GM12878 (cell line): ENCODE results near the gene PTBP3. TPM values are rescaled to one million over a fixed set of nuclear protein-coding genes. Genes with fewer than 3 reads are reported as not detected.

Experiments used
- ATAC-seq: fragments of 200-7000 bp; cut with Tn5 transposase; 3 replicates; pipeline ENCODE4 v1.9.1; 2020; ENCODE audit warnings: mild to moderate bottlenecking, moderate library complexity
- Bru-seq: library from RNA; stranded (reverse); fragments of 400-500 nt; gene quantifications from one replicate; lab custom pipeline; 2021; lab: Mats Ljungman, UMichigan
- BruChase-seq, 2 experiments: library from RNA; stranded (reverse); fragments of 400-500 nt; gene quantifications; one replicate each; lab custom pipeline; 2021; lab: Mats Ljungman, UMichigan
- BruUV-seq: library from RNA; stranded (reverse); fragments of 400-500 nt; replicated peaks from 2 replicates; lab custom pipeline; 2021; lab: Mats Ljungman, UMichigan
- CTCF ChIA-PET: fragments of 300-600 bp; sonication (Branson Sonifier 250); formaldehyde crosslinking; extraction: SDS; loops from one replicate; lab custom pipeline; 2021; ENCODE audit warnings: inconsistent platforms; lab: Yijun Ruan, JAX
- POLR2A ChIA-PET: fragments of 350-600 bp; formaldehyde crosslinking; extraction: SDS; loops from one replicate; lab custom pipeline; 2021; ENCODE audit warnings: inconsistent platforms; lab: Charles Lee
- RAD21 ChIA-PET: fragments of 300-600 bp; sonication (Branson Sonifier 250); formaldehyde crosslinking; loops from one replicate; lab custom pipeline; 2023; ENCODE audit warnings: antibody characterized with exemption; ENCODE audit not compliant: unreplicated experiment; lab: Charles Lee
- SMC1A ChIA-PET: fragments of 300-600 bp; sonication (Branson Sonifier 250); formaldehyde crosslinking; loops from one replicate; lab custom pipeline; 2023; ENCODE audit not compliant: unreplicated experiment, uncharacterized antibody; lab: Charles Lee
- DNase-seq: peaks from one replicate; pipeline ENCODE4 v3.0.0-alpha.2; 2011; ENCODE audit warnings: low read depth, low spot score
- FAIRE-seq: peaks from 3 replicates; lab custom pipeline; 2011; peaks lifted over from hg19 to GRCh38; lab: Jason Lieb, UNC
- H2AFZ ChIP-seq: 2 replicates; pipeline ENCODE4 v1.6.0; 2011; ENCODE audit warnings: low read depth, low read length, control low read depth; ENCODE audit not compliant: control insufficient read depth
- H3K27ac ChIP-seq: 2 replicates; pipeline ENCODE4 v1.5.1; 2011; ENCODE audit warnings: control low read depth; ENCODE audit not compliant: control insufficient read depth, insufficient read depth
- H3K27me3 ChIP-seq, 2 experiments: replicated peaks in 1 of 2; 2 replicates each; pipeline versions ENCODE4 v1.6.0 to v1.6.1; 2011; ENCODE audit warnings: low read length in 1 of 2; ENCODE audit not compliant: control insufficient read depth in 2 of 2, insufficient read depth in 2 of 2
- H3K36me3 ChIP-seq, 2 experiments: 2 replicates each; pipeline ENCODE4 v1.5.1; 2011; ENCODE audit warnings: low read length in 1 of 2; ENCODE audit not compliant: control insufficient read depth in 2 of 2, insufficient read depth in 2 of 2
- H3K4me1 ChIP-seq: 2 replicates; pipeline ENCODE4 v1.6.1; 2011; ENCODE audit warnings: mild to moderate bottlenecking, low read length, moderate library complexity, mixed read lengths; ENCODE audit not compliant: control insufficient read depth, insufficient read depth
- H3K4me2 ChIP-seq: 2 replicates; pipeline ENCODE4 v1.6.0; 2011; ENCODE audit warnings: control low read depth; ENCODE audit not compliant: control insufficient read depth, insufficient read depth
- H3K4me3 ChIP-seq: fragments of 200-600 bp; sonication (generic); 2 replicates; pipeline ENCODE4 v1.5.1; 2016
- H3K79me2 ChIP-seq: 2 replicates; pipeline ENCODE4 v1.6.0; 2011; ENCODE audit warnings: low read length; ENCODE audit not compliant: control insufficient read depth, insufficient read depth
- H3K9ac ChIP-seq: 2 replicates; pipeline ENCODE4 v1.8.0; 2011; ENCODE audit warnings: low read length, control low read depth, mixed read lengths; ENCODE audit not compliant: control insufficient read depth, insufficient read depth
- H3K9me3 ChIP-seq: replicated peaks from 3 replicates; pipeline ENCODE4 v1.5.1; 2011; ENCODE audit warnings: mild to moderate bottlenecking, low read length; ENCODE audit not compliant: control insufficient read depth, insufficient read depth
- H4K20me1 ChIP-seq: 2 replicates; pipeline ENCODE4 v1.6.0; 2011; ENCODE audit not compliant: control insufficient read depth, insufficient read depth
- HDAC2 ChIP-seq: fragments of 200-600 bp; sonication (generic); IDR thresholded peaks from 2 replicates; pipeline ENCODE4 v1.6.1; 2017
- JUNB ChIP-seq: IDR thresholded peaks from 2 replicates; pipeline ENCODE4 v1.6.1; 2016; ENCODE audit warnings: antibody characterized with exemption, mild to moderate bottlenecking
- JUND ChIP-seq: IDR thresholded peaks from 2 replicates; pipeline ENCODE4 v1.6.1; 2012; ENCODE audit warnings: low read depth, mild to moderate bottlenecking, low read length, improper control_type of control experiment, moderate library complexity
- MTA3 ChIP-seq: IDR thresholded peaks from 2 replicates; pipeline ENCODE4 v1.6.1; 2012; ENCODE audit warnings: low read length, inconsistent platforms, borderline replicate concordance
- PAX5 ChIP-seq: IDR thresholded peaks from 2 replicates; pipeline ENCODE4 v1.6.1; 2011; ENCODE audit warnings: low read depth, low read length, borderline replicate concordance
- PML ChIP-seq: IDR thresholded peaks from 2 replicates; pipeline ENCODE4 v1.6.1; 2012; ENCODE audit warnings: low read length, inconsistent platforms
- POLR2A ChIP-seq: IDR thresholded peaks from 2 replicates; pipeline ENCODE4 v1.6.1; 2011; ENCODE audit warnings: low read depth, mild to moderate bottlenecking, low read length
- POLR2AphosphoS2 ChIP-seq: IDR thresholded peaks from 2 replicates; pipeline ENCODE4 v1.6.1; 2011; ENCODE audit warnings: low read depth, mild to moderate bottlenecking, low read length, improper control_type of control experiment, moderate library complexity
- POU2F2 ChIP-seq: IDR thresholded peaks from 3 replicates; pipeline ENCODE4 v1.6.1; 2011; ENCODE audit warnings: low read depth, mild to moderate bottlenecking, low read length, borderline replicate concordance
- SRF ChIP-seq, 2 experiments: IDR thresholded peaks; 2 replicates each; pipeline ENCODE4 v1.6.1; 2011; ENCODE audit warnings: low read depth in 2 of 2, low read length in 2 of 2, mild to moderate bottlenecking in 1 of 2, moderate library complexity in 1 of 2
- TAF1 ChIP-seq: IDR thresholded peaks from 2 replicates; pipeline ENCODE4 v1.6.1; 2011; ENCODE audit warnings: mild to moderate bottlenecking, low read depth, low read length, borderline replicate concordance
- YBX1 ChIP-seq: fragments of 450-650 bp; IDR thresholded peaks from 2 replicates; pipeline ENCODE4 v1.6.1; 2016; ENCODE audit warnings: antibody characterized with exemption
- ZSCAN29 ChIP-seq: fragments of 450-650 bp; IDR thresholded peaks from 2 replicates; pipeline ENCODE4 v1.6.1; 2017; ENCODE audit warnings: mild to moderate bottlenecking, moderate library complexity
- WGBS: methylation state at CpG from one replicate; pipeline ENCODE4 v1.1.6; 2016; ENCODE audit warnings: low lambda C conversion rate; ENCODE audit not compliant: insufficient replicate concordance, insufficient coverage; ENCODE audit errors: missing lambda C conversion rate; 5-methylcytosine and 5-hydroxymethylcytosine counted together
- in situ Hi-C: fragments of 300-500 bp; cut with MboI; formaldehyde crosslinking; loops from 9 replicates; pipeline ENCODE4 v1.14.3; 2018; ENCODE audit warnings: mixed read lengths
- intact Hi-C: fragments of 100-400 bp; cut with micrococcal nuclease; formaldehyde crosslinking; loops from one replicate; pipeline ENCODE4 v1.14.2; 2022; ENCODE audit not compliant: unreplicated experiment
- long read RNA-seq, 2 experiments: library from polyadenylated mRNA; unstranded; transcript quantifications; one replicate each; pipeline ENCODE4 v2.0.0, GENCODE V29; 2019 to 2020
- polyA minus RNA-seq, 3 experiments: library from RNA; depleted of rRNA, polyadenylated mRNA; stranded (reverse); fragments of >200 nt; gene quantifications; 2 replicates each; pipeline ENCODE4 v1.2.3, GENCODE V29; 2011
- polyA plus RNA-seq, 11 experiments: library from polyadenylated mRNA; depleted of rRNA in 4 of 11; unstranded in 6 of 11; stranded (reverse) in 5 of 11; fragments of >200 nt; fragmentation: Nextera tagmentation in 4 of 11; fragmentation: Illumina TruSeq in 1 of 11; extraction: Ambion mirVana in 4 of 11; extraction: Trizol in 1 of 11; gene quantifications; 1 replicate in 1 of 11; 2 replicates in 10 of 11; pipeline versions ENCODE4 v1.2.1 to v1.2.3, GENCODE V29; 2011 to 2016; ENCODE audit warnings: inconsistent platforms in 2 of 11, missing spikeins in 2 of 11, low read depth in 1 of 11
- total RNA-seq, 4 experiments: library from RNA; depleted of rRNA in 3 of 4; stranded (reverse); fragments of >200 nt in 3 of 4; fragmentation: Illumina TruSeq in 1 of 4; extraction: Trizol in 1 of 4; gene quantifications; 2 replicates each; pipeline versions ENCODE4 v1.2.1 to v1.2.3, GENCODE V29; 2013 to 2021
- TF ChIP-seq, protein P1 (sequence below): fragments of 450-650 bp; IDR thresholded peaks from 2 replicates; pipeline ENCODE4 v1.6.1; 2017; ENCODE audit warnings: low read depth, mild to moderate bottlenecking, moderate library complexity
- TF ChIP-seq, protein P2 (sequence below): fragments of 450-650 bp; IDR thresholded peaks from 2 replicates; pipeline ENCODE4 v1.6.1; 2016; ENCODE audit warnings: mild to moderate bottlenecking

PTBP3 gene, protein sequence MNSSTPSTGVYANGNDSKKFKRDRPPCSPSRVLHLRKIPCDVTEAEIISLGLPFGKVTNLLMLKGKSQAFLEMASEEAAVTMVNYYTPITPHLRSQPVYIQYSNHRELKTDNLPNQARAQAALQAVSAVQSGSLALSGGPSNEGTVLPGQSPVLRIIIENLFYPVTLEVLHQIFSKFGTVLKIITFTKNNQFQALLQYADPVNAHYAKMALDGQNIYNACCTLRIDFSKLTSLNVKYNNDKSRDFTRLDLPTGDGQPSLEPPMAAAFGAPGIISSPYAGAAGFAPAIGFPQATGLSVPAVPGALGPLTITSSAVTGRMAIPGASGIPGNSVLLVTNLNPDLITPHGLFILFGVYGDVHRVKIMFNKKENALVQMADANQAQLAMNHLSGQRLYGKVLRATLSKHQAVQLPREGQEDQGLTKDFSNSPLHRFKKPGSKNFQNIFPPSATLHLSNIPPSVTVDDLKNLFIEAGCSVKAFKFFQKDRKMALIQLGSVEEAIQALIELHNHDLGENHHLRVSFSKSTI
- 45.5 and 45.8 TPM in 2 replicates for total RNA-seq (2013; cell fraction: nucleolus; rRNA removed)
- 51.1 and 61.7 TPM in 2 replicates for total RNA-seq (2014; rRNA removed)
- total RNA-seq (2014; rRNA removed; fragmentation: Illumina TruSeq; extraction: Trizol), result 64.5 and 67.6 TPM in 2 replicates
- 104 and 108 TPM in 2 replicates for total RNA-seq (2021)
- 16.2 TPM for polyA plus RNA-seq (2011; ENCODE audit: low read depth)
- polyA plus RNA-seq (2011; rRNA removed), result 68.6 and 76.7 TPM in 2 replicates
- polyA plus RNA-seq (2011; cell fraction: cytosol; rRNA removed), result 62.5 and 74.4 TPM in 2 replicates
- 22.7 and 24.8 TPM in 2 replicates for polyA plus RNA-seq (2011; cell fraction: nucleus; rRNA removed)
- 26.0 and 27.3 TPM in 2 replicates for polyA plus RNA-seq (2012)
- 56.7 and 67.8 TPM in 2 replicates for polyA plus RNA-seq (2014; fragmentation: Illumina TruSeq; extraction: Trizol)
- polyA plus RNA-seq (2014; fragmentation: Nextera tagmentation; extraction: Ambion mirVana), result 10 to 100 TPM; 12.5 to 17.6 TPM
- 32.5 and 39.3 TPM in 2 replicates for polyA plus RNA-seq (2014; rRNA removed)
- 10 to 100 TPM; 48.0 to 54.3 TPM for polyA plus RNA-seq (2016; fragmentation: Nextera tagmentation; extraction: Ambion mirVana)
- 105 and 178 TPM in 2 replicates for polyA minus RNA-seq (2011; rRNA and poly(A)+ RNA removed)
- 40.0 and 48.8 TPM in 2 replicates for polyA minus RNA-seq (2011; cell fraction: cytosol; rRNA and poly(A)+ RNA removed)
- 19.6 and 30.6 TPM in 2 replicates for polyA minus RNA-seq (2011; cell fraction: nucleus; rRNA and poly(A)+ RNA removed)
- Bru-seq, nascent RNA, result percentile 87 among the genes with signal in this experiment
- BruChase-seq, experiment 1, labeled RNA remaining after a 6-hour chase, result percentile 93 among the genes with signal in this experiment
- percentile 88 among the genes with signal in this experiment for BruChase-seq, experiment 2, labeled RNA remaining after a 2-hour chase
- long read RNA-seq, experiment 1, full-length matches to known transcripts, result 3 of 9 reads
- long read RNA-seq, experiment 1, partial matches to known transcripts, result 1 of 9 reads
- long read RNA-seq, experiment 1, other reads (novel, unspliced or antisense), result 5 of 9 reads
- long read RNA-seq, experiment 2, full-length matches to known transcripts, result 15 of 63 reads
- long read RNA-seq, experiment 2, partial matches to known transcripts, result 4 of 63 reads
- long read RNA-seq, experiment 2, other reads (novel, unspliced or antisense), result 44 of 63 reads

DNA sequence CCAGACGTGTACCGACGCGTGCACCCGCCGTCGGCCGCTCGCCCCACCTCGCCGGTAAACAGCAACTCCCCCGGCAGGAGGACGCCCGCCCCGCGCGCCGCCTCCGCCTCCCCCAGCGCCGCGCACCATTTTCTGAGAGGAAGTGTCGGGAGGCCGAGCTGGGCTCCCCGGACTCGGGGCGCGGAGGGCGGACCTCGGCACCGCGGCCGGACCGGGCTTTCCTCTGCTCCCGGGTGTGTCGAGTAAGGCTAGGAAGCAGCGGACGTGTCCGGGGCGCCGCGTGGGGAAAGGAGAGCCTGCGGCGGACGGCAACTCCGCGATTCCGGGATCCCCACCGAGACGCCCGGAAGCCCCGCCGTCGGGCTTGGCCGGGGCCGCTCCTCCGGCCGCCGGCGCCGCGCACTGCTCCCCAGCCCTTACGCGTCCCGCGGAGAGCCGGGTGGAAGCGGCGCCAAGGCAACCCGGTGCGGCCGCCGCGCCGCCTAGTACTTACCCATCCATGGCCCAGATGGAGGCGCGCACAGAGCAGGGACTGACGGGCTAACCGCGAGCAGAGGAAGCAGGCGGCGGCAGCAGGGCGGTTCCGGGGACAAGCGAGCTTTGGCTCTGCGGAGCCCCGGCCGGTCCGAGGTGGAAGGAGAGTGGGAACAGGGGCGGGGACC is at the start of gene PTBP3:
Gene PTBP3 (minus strand): TSS at position 643 of the 662 bp plus-strand sequence. CDS start 35,754 bp downstream, outside the sequence.
- SMC1A ChIA-PET, result interaction anchor here (1.3 to 3.2 kb wide), 3 partner anchors 108 to 239 kb away, joined by 3 to 10 read pairs (median 7); no protein-coding TSS in a partner anchor
- no peak for FAIRE-seq
- in situ Hi-C loops, result no loop called here
- CTCF ChIA-PET, result interaction anchor here (0.7 to 1.3 kb wide), 5 partner anchors 9 to 259 kb away, joined by 3 to 4 read pairs (median 3); no protein-coding TSS in a partner anchor
- peak within 1 kb of the TSS; percentile 96 for H3K27ac ChIP-seq
- H3K4me1 ChIP-seq, result peaks cover 9% of the 10 kb centered on the region
- H3K27me3 ChIP-seq, result no peaks in the 10 kb centered on the region
- H3K36me3 ChIP-seq, result no peaks in the 10 kb centered on the region
- no peaks in the 10 kb centered on the region for H3K9me3 ChIP-seq
- no TSS peak for BruUV-seq
- peaks cover 49% of the 10 kb centered on the region for H3K79me2 ChIP-seq
- POLR2A ChIA-PET, result interaction anchor here (0.5 to 1.7 kb wide), 2 partner anchors 47 to 195 kb away, joined by 3 to 7 read pairs; partner anchors contain the start of gene HSDL2
- H4K20me1 ChIP-seq, result no peaks in the 10 kb centered on the region
- intact Hi-C loops, result loop anchor here (2.0 to 5.0 kb wide), 6 partner anchors 44 to 436 kb away; partner anchors contain the start of gene UGCG
- ATAC-seq, result peak; percentile 80
- WGBS, result 1% methylated on average over 60 of the region's 90 CpGs
- H3K4me2 ChIP-seq, result peak within 1 kb of the TSS; percentile 95
- RAD21 ChIA-PET, result interaction anchor here (0.8 to 2.1 kb wide), 10 partner anchors 47 to 244 kb away, joined by 3 to 14 read pairs (median 4); partner anchors contain the start of gene HSDL2
- H2AFZ ChIP-seq, result peak within 1 kb of the TSS; percentile 86
- peak within 1 kb of the TSS; percentile 94 for H3K4me3 ChIP-seq
- DNase-seq, result no peak
- peak within 1 kb of the TSS; percentile 88 for H3K9ac ChIP-seq
- TF ChIP-seq POLR2AphosphoS2, result peak; percentile 53; the same call in 1 of the 2 replicates
- no peak for TF ChIP-seq YBX1
- TF ChIP-seq POLR2A, result peak; percentile 87
- peak; percentile 66; the same call in 1 of the 2 replicates for TF ChIP-seq TAF1
- no peak for TF ChIP-seq PAX5
- TF ChIP-seq POU2F2, result peak; percentile 11; the same call in 1 of the 3 replicates
- no peak for TF ChIP-seq MTA3
- no peak for TF ChIP-seq JUNB
- TF ChIP-seq, protein P1, sequence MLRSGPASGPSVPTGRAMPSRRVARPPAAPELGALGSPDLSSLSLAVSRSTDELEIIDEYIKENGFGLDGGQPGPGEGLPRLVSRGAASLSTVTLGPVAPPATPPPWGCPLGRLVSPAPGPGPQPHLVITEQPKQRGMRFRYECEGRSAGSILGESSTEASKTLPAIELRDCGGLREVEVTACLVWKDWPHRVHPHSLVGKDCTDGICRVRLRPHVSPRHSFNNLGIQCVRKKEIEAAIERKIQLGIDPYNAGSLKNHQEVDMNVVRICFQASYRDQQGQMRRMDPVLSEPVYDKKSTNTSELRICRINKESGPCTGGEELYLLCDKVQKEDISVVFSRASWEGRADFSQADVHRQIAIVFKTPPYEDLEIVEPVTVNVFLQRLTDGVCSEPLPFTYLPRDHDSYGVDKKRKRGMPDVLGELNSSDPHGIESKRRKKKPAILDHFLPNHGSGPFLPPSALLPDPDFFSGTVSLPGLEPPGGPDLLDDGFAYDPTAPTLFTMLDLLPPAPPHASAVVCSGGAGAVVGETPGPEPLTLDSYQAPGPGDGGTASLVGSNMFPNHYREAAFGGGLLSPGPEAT, result no peak
- TF ChIP-seq ZSCAN29, result no peak
- TF ChIP-seq SRF (IDR thresholded peaks at IDR 0.05; ENCODE audit: low read depth in 2 of 2, low read length in 2 of 2), result no peak
- TF ChIP-seq PML, result peak; percentile 44; the same call in 1 of the 2 replicates
- TF ChIP-seq, protein P2, sequence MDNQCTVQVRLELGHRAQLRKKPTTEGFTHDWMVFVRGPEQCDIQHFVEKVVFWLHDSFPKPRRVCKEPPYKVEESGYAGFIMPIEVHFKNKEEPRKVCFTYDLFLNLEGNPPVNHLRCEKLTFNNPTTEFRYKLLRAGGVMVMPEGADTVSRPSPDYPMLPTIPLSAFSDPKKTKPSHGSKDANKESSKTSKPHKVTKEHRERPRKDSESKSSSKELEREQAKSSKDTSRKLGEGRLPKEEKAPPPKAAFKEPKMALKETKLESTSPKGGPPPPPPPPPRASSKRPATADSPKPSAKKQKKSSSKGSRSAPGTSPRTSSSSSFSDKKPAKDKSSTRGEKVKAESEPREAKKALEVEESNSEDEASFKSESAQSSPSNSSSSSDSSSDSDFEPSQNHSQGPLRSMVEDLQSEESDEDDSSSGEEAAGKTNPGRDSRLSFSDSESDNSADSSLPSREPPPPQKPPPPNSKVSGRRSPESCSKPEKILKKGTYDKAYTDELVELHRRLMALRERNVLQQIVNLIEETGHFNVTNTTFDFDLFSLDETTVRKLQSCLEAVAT, result peak; percentile 9; the same call in 1 of the 2 replicates
- TF ChIP-seq JUND, result no peak
- 0 out of 2 replicates have a peak, but pooled peaks have one; percentile 38 for TF ChIP-seq HDAC2
